ENCODE results near the gene VIL1.
A peak's percentile ranks its signal among the peaks of the same experiment; 100 is the strongest.

Gene VIL1

GRCh38 chr2:218406949-218407618, 11.8 kb upstream of the VIL1 start:
- FAIRE-seq (no peak), DNase-seq (ENCODE audit: insufficient read length, low spot score) (no peak)
- no peak for TF ChIP-seq CTCF (IDR thresholded peaks at IDR 0.05; ENCODE audit: insufficient read depth, missing control alignments)

GRCh38 chr2:218407717-218408116, 11.2 kb upstream of the VIL1 start:
- FAIRE-seq (no peak), DNase-seq (ENCODE audit: insufficient read length, low spot score) (no peak)
- TF ChIP-seq CTCF (IDR thresholded peaks at IDR 0.05; ENCODE audit: insufficient read depth, missing control alignments) = no peak

GRCh38 chr2:218418321-218418716, 604 bp upstream of the VIL1 start:
- FAIRE-seq (no peak), DNase-seq (ENCODE audit: insufficient read length, low spot score) (no peak)
- no peak for TF ChIP-seq CTCF (IDR thresholded peaks at IDR 0.05; ENCODE audit: insufficient read depth, missing control alignments)

GRCh38 chr2:218419630-218420216, 800 bp downstream of the VIL1 start:
- no peak for TF ChIP-seq CTCF (IDR thresholded peaks at IDR 0.05; ENCODE audit: insufficient read depth, missing control alignments)
- no peak for FAIRE-seq
- DNase-seq (ENCODE audit: insufficient read length, low spot score) = peak; percentile 6

- TF ChIP-seq CTCF (IDR thresholded peaks at IDR 0.05; ENCODE audit: insufficient read depth, missing control alignments) = no peak
- DNase-seq (ENCODE audit: insufficient read length, low spot score) = no peak
- no peak for FAIRE-seq
Observed at GRCh38 chr2:218421027-218421426, 2.1 kb downstream of the VIL1 start.

- FAIRE-seq (no peak), DNase-seq (ENCODE audit: insufficient read length, low spot score) (no peak)
- no peak for TF ChIP-seq CTCF (IDR thresholded peaks at IDR 0.05; ENCODE audit: insufficient read depth, missing control alignments)
Observed at GRCh38 chr2:218422403-218423086, 3.6 kb downstream of the VIL1 start.

- TF ChIP-seq CTCF (IDR thresholded peaks at IDR 0.05; ENCODE audit: insufficient read depth, missing control alignments) = no peak
- DNase-seq (ENCODE audit: insufficient read length, low spot score) (no peak), FAIRE-seq (no peak)
Observed at GRCh38 chr2:218423584-218423983, 4.7 kb downstream of the VIL1 start.
